ENCODE measurements around the gene RALY.

RALY gene

GRCh38 chr20:34040300-34040995, 46.7 kb downstream of the RALY start:
- H3K4me3 ChIP-seq (ENCODE audit: control insufficient read depth, low read depth, low read length): no peak overlapping the region
- DNase-seq (ENCODE audit: low read depth): no peak
- no peak for TF ChIP-seq CTCF (conservative IDR thresholded peaks at IDR 0.05; ENCODE audit: control insufficient read depth, insufficient read depth, low read depth, low read length)

- no peak overlapping the region for H3K4me3 ChIP-seq (ENCODE audit: control insufficient read depth, low read depth, low read length)
- no peak for TF ChIP-seq CTCF (conservative IDR thresholded peaks at IDR 0.05; ENCODE audit: control insufficient read depth, insufficient read depth, low read depth, low read length)
- DNase-seq (ENCODE audit: low read depth): no peak
Observed at GRCh38 chr20:34041226-34041625, 47.5 kb downstream of the RALY start.

GRCh38 chr20:34042262-34042661, 48.6 kb downstream of the RALY start:
- no peak for TF ChIP-seq CTCF (conservative IDR thresholded peaks at IDR 0.05; ENCODE audit: control insufficient read depth, insufficient read depth, low read depth, low read length)
- no peak overlapping the region for H3K4me3 ChIP-seq (ENCODE audit: control insufficient read depth, low read depth, low read length)
- DNase-seq (ENCODE audit: low read depth): no peak

GRCh38 chr20:34043025-34043424, 49.3 kb downstream of the RALY start:
- TF ChIP-seq CTCF (conservative IDR thresholded peaks at IDR 0.05; ENCODE audit: control insufficient read depth, insufficient read depth, low read depth, low read length): no peak
- no peak overlapping the region for H3K4me3 ChIP-seq (ENCODE audit: control insufficient read depth, low read depth, low read length)
- DNase-seq (ENCODE audit: low read depth): no peak

GRCh38 chr20:34045294-34045693, 51.6 kb downstream of the RALY start:
- H3K4me3 ChIP-seq (ENCODE audit: control insufficient read depth, low read depth, low read length): no peak overlapping the region
- no peak for TF ChIP-seq CTCF (conservative IDR thresholded peaks at IDR 0.05; ENCODE audit: control insufficient read depth, insufficient read depth, low read depth, low read length)
- DNase-seq (ENCODE audit: low read depth): peak; percentile 42

GRCh38 chr20:34045930-34046725, 52.4 kb downstream of the RALY start:
- no peak for DNase-seq (ENCODE audit: low read depth)
- no peak for TF ChIP-seq CTCF (conservative IDR thresholded peaks at IDR 0.05; ENCODE audit: control insufficient read depth, insufficient read depth, low read depth, low read length)
- H3K4me3 ChIP-seq (ENCODE audit: control insufficient read depth, low read depth, low read length): no peak overlapping the region
